MCF 10A (cell line): Measurements from ENCODE around the gene ATG7. TPM values are rescaled to one million over a fixed set of nuclear protein-coding genes. Genes with fewer than 3 reads are reported as not detected.
A peak's percentile ranks its signal among the peaks of the same experiment; 100 is the strongest.

Source experiments
- BruUV-seq: library from RNA; stranded (reverse); fragments of 400-500 nt; replicated peaks from 2 replicates; lab custom pipeline; 2021; lab: Mats Ljungman, UMichigan
- CTCF ChIA-PET: fragments of 300-600 bp; sonication (Branson Sonifier 250); formaldehyde crosslinking; extraction: SDS; loops from one replicate; lab custom pipeline; 2021; ENCODE audit warnings: antibody characterized with exemption, inconsistent platforms; lab: Yijun Ruan, JAX
- POLR2A ChIA-PET: fragments of 300-600, 350-650 bp; sonication (Branson Sonifier 250); formaldehyde crosslinking; extraction: SDS; loops from one replicate; lab custom pipeline; 2020; ENCODE audit warnings: antibody characterized with exemption, inconsistent platforms; lab: Yijun Ruan, JAX
- DNase-seq: peaks from one replicate; pipeline ENCODE4 v3.0.0-alpha.2; 2018; ENCODE audit not compliant: unreplicated experiment
- H3K27ac Mint-ChIP-seq: one replicate; pipeline ENCODE4 v1.8.0; 2022; ENCODE audit warnings: mild to moderate bottlenecking, low read depth, mixed read lengths; ENCODE audit not compliant: unreplicated experiment
- H3K27me3 Mint-ChIP-seq: one replicate; pipeline ENCODE4 v1.8.0; 2022; ENCODE audit warnings: mixed read lengths; ENCODE audit not compliant: insufficient read depth, unreplicated experiment
- H3K36me3 Mint-ChIP-seq: one replicate; pipeline ENCODE4 v1.8.0; 2022; ENCODE audit warnings: mild to moderate bottlenecking, moderate library complexity, mixed read lengths; ENCODE audit not compliant: insufficient read depth, unreplicated experiment
- H3K4me1 Mint-ChIP-seq: one replicate; pipeline ENCODE4 v1.8.0; 2022; ENCODE audit warnings: mixed read lengths; ENCODE audit not compliant: insufficient read depth, unreplicated experiment
- H3K4me3 Mint-ChIP-seq: one replicate; pipeline ENCODE4 v1.8.0; 2022; ENCODE audit warnings: mild to moderate bottlenecking, moderate library complexity, mixed read lengths; ENCODE audit not compliant: unreplicated experiment
- H3K9me3 Mint-ChIP-seq: one replicate; pipeline ENCODE4 v1.8.0; 2022; ENCODE audit warnings: mixed read lengths; ENCODE audit not compliant: unreplicated experiment
- intact Hi-C: fragments of 100-400 bp; cut with micrococcal nuclease; formaldehyde crosslinking; loops from 2 replicates; pipeline ENCODE4 v1.14.1; 2022
- total RNA-seq: library from RNA; stranded (reverse); gene quantifications from 2 replicates; pipeline ENCODE4 v1.2.3, GENCODE V29; 2022
- TF ChIP-seq, protein P1 (sequence below): fragments of 200-600 bp; IDR thresholded peaks from one replicate; pipeline ENCODE4 v1.8.0; 2022; ENCODE audit warnings: antibody characterized with exemption, mild to moderate bottlenecking; ENCODE audit not compliant: unreplicated experiment

The ATG7 gene
- total RNA-seq, 1 experiment from 2014 or later = 54.0 TPM

DNA sequence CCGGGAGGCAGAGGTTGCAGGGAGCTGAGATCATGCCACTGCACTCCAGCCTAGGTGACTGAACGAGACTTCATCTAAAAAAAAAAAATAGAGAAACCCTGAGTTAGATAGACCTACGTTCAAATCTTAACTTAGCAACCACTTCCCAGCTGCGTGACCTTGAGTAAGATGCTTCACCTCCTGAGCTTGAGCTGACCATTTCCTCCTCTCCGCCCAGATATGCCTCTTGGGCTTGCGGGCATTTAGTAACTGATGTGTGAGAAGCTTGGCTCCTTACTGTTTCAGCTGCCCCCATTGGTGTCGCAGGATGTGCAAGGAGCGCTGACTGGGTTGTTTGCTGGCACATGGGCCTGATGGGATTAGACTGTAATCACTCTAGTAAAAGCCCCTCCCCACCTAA lies 26.9 kb upstream of the ATG7 start:
- Mint-ChIP-seq H3K36me3 (no peaks in the 10 kb centered on the region), H3K27ac (no peak overlapping the region), H3K4me1 (peaks cover 4% of the 10 kb centered on the region), H3K27me3 (no peaks in the 10 kb centered on the region), H3K9me3 (no peaks in the 10 kb centered on the region), H3K4me3 (no peak overlapping the region)
- intact Hi-C loops = no loop called here
- ChIA-PET CTCF (interaction anchor here (0.8 to 2.0 kb wide), 4 partner anchors 9 to 89 kb away, joined by 3 to 9 read pairs (median 4); no protein-coding TSS in a partner anchor), POLR2A (interaction anchor here (1.8 to 2.3 kb wide), 2 partner anchors 27 to 44 kb away, joined by 6 to 11 read pairs; partner anchors contain the start of gene ATG7)
- TF ChIP-seq, protein P1, sequence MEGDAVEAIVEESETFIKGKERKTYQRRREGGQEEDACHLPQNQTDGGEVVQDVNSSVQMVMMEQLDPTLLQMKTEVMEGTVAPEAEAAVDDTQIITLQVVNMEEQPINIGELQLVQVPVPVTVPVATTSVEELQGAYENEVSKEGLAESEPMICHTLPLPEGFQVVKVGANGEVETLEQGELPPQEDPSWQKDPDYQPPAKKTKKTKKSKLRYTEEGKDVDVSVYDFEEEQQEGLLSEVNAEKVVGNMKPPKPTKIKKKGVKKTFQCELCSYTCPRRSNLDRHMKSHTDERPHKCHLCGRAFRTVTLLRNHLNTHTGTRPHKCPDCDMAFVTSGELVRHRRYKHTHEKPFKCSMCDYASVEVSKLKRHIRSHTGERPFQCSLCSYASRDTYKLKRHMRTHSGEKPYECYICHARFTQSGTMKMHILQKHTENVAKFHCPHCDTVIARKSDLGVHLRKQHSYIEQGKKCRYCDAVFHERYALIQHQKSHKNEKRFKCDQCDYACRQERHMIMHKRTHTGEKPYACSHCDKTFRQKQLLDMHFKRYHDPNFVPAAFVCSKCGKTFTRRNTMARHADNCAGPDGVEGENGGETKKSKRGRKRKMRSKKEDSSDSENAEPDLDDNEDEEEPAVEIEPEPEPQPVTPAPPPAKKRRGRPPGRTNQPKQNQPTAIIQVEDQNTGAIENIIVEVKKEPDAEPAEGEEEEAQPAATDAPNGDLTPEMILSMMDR = no peak
- no peak for DNase-seq
- BruUV-seq = no TSS peak

DNA sequence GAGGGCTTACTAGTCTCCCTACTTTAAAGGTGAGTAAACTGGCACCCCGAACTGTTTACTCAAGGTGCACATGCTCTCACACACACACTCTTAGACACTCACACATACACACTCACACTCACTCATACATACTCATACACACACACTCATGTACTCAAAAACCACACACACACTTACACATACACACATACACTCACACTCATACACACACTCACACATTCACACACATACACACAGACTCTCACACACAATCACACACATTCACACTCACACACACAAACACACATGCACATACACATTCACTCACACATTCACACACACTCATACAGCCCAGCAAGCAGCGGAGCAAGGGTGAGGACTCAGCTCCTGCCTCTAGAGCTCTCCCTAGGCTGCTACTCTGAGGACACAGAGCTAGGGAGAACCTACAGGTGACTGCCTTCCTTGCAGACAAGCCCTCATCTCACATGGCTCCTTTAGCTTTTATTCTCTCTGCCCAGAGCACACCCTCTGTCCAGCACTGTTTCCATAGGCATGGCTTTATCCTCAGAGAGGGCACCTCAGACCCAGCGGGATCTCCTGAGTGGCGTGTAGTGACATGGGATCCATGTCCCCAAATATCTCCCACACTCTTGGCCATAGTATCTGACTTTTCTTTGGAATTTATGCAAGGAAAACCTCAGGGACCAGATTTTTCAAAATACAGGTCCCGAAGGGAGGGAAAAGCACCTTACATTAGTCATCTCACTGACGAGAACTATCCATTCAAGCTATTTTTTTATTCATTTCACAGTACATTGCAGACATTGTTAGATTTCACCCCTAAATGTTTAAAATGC lies 26.2 kb upstream of the ATG7 start:
- H3K27ac Mint-ChIP-seq = no peak overlapping the region
- CTCF ChIA-PET = interaction anchor here (0.7 to 2.0 kb wide), 6 partner anchors 10 to 295 kb away, joined by 3 to 9 read pairs (median 3); no protein-coding TSS in a partner anchor
- no TSS peak for BruUV-seq
- TF ChIP-seq, protein P1 = no peak
- no peaks in the 10 kb centered on the region for H3K9me3 Mint-ChIP-seq
- intact Hi-C loops = no loop called here
- POLR2A ChIA-PET = interaction anchor here (0.7 to 1.8 kb wide), 6 partner anchors 10 to 981 kb away, joined by 3 to 9 read pairs (median 5); partner anchors contain the start of gene ATG7
- H3K4me1 Mint-ChIP-seq = peaks cover 4% of the 10 kb centered on the region
- H3K27me3 Mint-ChIP-seq = no peaks in the 10 kb centered on the region
- peak; percentile 24 for DNase-seq
- H3K36me3 Mint-ChIP-seq = no peaks in the 10 kb centered on the region
- H3K4me3 Mint-ChIP-seq = no peak overlapping the region

DNA sequence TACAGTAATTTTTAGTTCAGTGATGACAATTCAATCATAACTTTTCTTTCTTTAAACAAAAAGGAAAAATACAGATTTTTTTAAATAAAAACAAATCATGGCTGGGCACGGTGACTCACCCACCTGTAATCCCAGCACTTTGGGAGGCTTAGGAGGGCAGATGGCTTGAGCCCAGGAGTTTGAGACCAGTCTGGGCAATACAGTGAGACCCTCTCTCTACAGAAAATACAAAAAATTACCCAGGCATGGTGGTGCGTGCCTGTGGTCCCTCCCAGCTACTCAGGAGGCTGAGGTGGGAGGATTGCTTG lies 25.6 kb upstream of the ATG7 start:
- peak; percentile 27 for DNase-seq
- peaks cover 4% of the 10 kb centered on the region for H3K4me1 Mint-ChIP-seq
- BruUV-seq = no TSS peak
- no peak overlapping the region for H3K27ac Mint-ChIP-seq
- H3K27me3 Mint-ChIP-seq = no peaks in the 10 kb centered on the region
- H3K4me3 Mint-ChIP-seq = no peak overlapping the region
- intact Hi-C loops = no loop called here
- H3K36me3 Mint-ChIP-seq = no peaks in the 10 kb centered on the region
- ChIA-PET POLR2A (interaction anchor here (0.7 to 1.8 kb wide), 6 partner anchors 10 to 980 kb away, joined by 3 to 9 read pairs (median 5); partner anchors contain the start of gene ATG7), CTCF (interaction anchor here (0.6 to 2.6 kb wide), 5 partner anchors 9 to 296 kb away, joined by 3 to 15 read pairs (median 3); no protein-coding TSS in a partner anchor)
- no peaks in the 10 kb centered on the region for H3K9me3 Mint-ChIP-seq
- TF ChIP-seq, protein P1 = no peak

DNA sequence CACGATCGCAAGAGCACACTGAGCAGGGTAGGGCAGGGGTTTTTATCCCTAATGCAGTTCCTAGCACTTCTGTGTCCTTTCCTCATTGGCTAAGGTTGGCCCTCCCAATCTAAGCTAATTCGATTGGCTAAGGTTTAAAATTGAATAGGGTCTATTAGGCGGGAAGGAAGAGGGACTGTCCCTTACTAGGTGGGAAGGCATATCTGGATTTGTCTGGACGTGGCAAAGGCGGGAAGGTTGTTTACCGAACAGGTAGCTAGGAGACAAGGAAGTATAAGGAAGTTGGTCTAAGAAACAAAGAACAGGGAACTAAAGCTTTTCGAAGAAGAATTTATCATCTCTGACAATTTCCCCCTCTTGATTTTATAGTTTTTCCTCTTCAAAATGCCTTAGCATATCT lies 24.8 kb upstream of the ATG7 start:
- intact Hi-C loops = no loop called here
- BruUV-seq = no TSS peak
- Mint-ChIP-seq H3K4me3 (no peak overlapping the region), H3K36me3 (no peaks in the 10 kb centered on the region), H3K4me1 (peaks cover 4% of the 10 kb centered on the region), H3K9me3 (no peaks in the 10 kb centered on the region), H3K27me3 (no peaks in the 10 kb centered on the region), H3K27ac (no peak overlapping the region)
- CTCF ChIA-PET = interaction anchor here (0.6 to 2.6 kb wide), 3 partner anchors 8 to 18 kb away, joined by 3 to 15 read pairs (median 3); no protein-coding TSS in a partner anchor
- TF ChIP-seq, protein P1 = no peak
- DNase-seq = no peak
- POLR2A ChIA-PET = interaction anchor here (0.6 to 1.4 kb wide), 3 partner anchors 14 to 41 kb away, joined by 3 to 6 read pairs (median 4); no protein-coding TSS in a partner anchor
